Non-pigmented ciliary epithelial cell (primary cell): Measurements from ENCODE around the gene KIF3A.
A peak's percentile ranks its signal among the peaks of the same experiment; 100 is the strongest.

ENCODE experiments used
- DNase-seq: peaks from one replicate; pipeline ENCODE4 v3.0.0-alpha.2; 2010; ENCODE audit warnings: low read depth

KIF3A gene

GRCh38 chr5:132677682-132678400 lies 59.5 kb downstream of the KIF3A start:
- no peak for DNase-seq

- DNase-seq: peak; percentile 63
These were observed 60.2 kb downstream of the KIF3A start for GRCh38 chr5:132677191-132677590.

- DNase-seq: no peak
These were observed 61.2 kb downstream of the KIF3A start for GRCh38 chr5:132675936-132676689.

GRCh38 chr5:132674671-132675506 lies 62.5 kb downstream of the KIF3A start:
- peak; percentile 96 for DNase-seq

GRCh38 chr5:132673939-132674630 lies 63.3 kb downstream of the KIF3A start, which contains the start of gene IL4:
IL4 (plus strand) TSS chr5:132673989; CDS start chr5:132674051, 62 bp downstream.
- no peak for DNase-seq

GRCh38 chr5:132673488-132673887 lies 63.9 kb downstream of the KIF3A start:
- DNase-seq: no peak

- DNase-seq: no peak
These were observed 66.3 kb downstream of the KIF3A start for GRCh38 chr5:132671000-132671399.

GRCh38 chr5:132669966-132670882 lies 67.1 kb downstream of the KIF3A start:
- DNase-seq: no peak

- no peak for DNase-seq
These were observed 67.9 kb downstream of the KIF3A start for GRCh38 chr5:132669455-132669820.

GRCh38 chr5:132668706-132669454 lies 68.5 kb downstream of the KIF3A start:
- DNase-seq: no peak

GRCh38 chr5:132667761-132668705 lies 69.3 kb downstream of the KIF3A start:
- DNase-seq: no peak

GRCh38 chr5:132667309-132667708 lies 70.0 kb downstream of the KIF3A start:
- no peak for DNase-seq

- DNase-seq: no peak
These were observed 70.8 kb downstream of the KIF3A start for GRCh38 chr5:132666310-132667123.

- no peak for DNase-seq
These were observed 71.7 kb downstream of the KIF3A start for GRCh38 chr5:132665574-132666080.

GRCh38 chr5:132664696-132665209 lies 72.6 kb downstream of the KIF3A start:
- no peak for DNase-seq

- DNase-seq: no peak
These were observed 73.3 kb downstream of the KIF3A start for GRCh38 chr5:132663771-132664695.
